Smooth muscle cell (in vitro differentiated cells): ENCODE results near the gene KIAA1614. TPM values are rescaled to one million over a fixed set of nuclear protein-coding genes. Genes with fewer than 3 reads are reported as not detected.

Experiments
- DNase-seq: peaks from one replicate; lab custom pipeline; 2025; ENCODE audit not compliant: unreplicated experiment; lab: John Stamatoyannopoulos, UW
- H2AFZ ChIP-seq: fragments of 200-600 bp; sonication (generic); 2 replicates; pipeline ENCODE4 v1.6.0; 2016; ENCODE audit warnings: antibody characterized with exemption, low read depth, mild to moderate bottlenecking
- H3F3A ChIP-seq: fragments of 200-600 bp; sonication (generic); 2 replicates; pipeline ENCODE4 v1.6.0; 2017; ENCODE audit warnings: antibody characterized with exemption, low read depth
- H3K27ac ChIP-seq: fragments of 200-600 bp; sonication (generic); 2 replicates; pipeline ENCODE4 v1.5.1; 2016; ENCODE audit warnings: low read depth, mild to moderate bottlenecking
- H3K27me3 ChIP-seq: fragments of 200-600 bp; sonication (generic); 2 replicates; pipeline ENCODE4 v1.6.1; 2016; ENCODE audit warnings: low read depth, mild to moderate bottlenecking
- H3K36me3 ChIP-seq: fragments of 200-600 bp; sonication (generic); 2 replicates; pipeline ENCODE4 v1.5.1; 2016; ENCODE audit warnings: low read depth
- H3K4me1 ChIP-seq: fragments of 200-600 bp; sonication (generic); 2 replicates; pipeline ENCODE4 v1.5.1; 2016; ENCODE audit warnings: low read depth
- H3K4me2 ChIP-seq: fragments of 200-600 bp; sonication (generic); 2 replicates; pipeline ENCODE4 v1.6.0; 2016; ENCODE audit warnings: mild to moderate bottlenecking
- H3K4me3 ChIP-seq: fragments of 200-600 bp; sonication (generic); 2 replicates; pipeline ENCODE4 v1.5.1; 2016; ENCODE audit warnings: mild to moderate bottlenecking
- H3K79me2 ChIP-seq: fragments of 200-600 bp; sonication (generic); 2 replicates; pipeline ENCODE4 v1.6.0; 2016; ENCODE audit warnings: low read depth, mild to moderate bottlenecking
- H3K9ac ChIP-seq: fragments of 200-600 bp; sonication (generic); 2 replicates; pipeline ENCODE4 v1.6.0; 2016; ENCODE audit warnings: low read depth
- H3K9me3 ChIP-seq: fragments of 200-600 bp; sonication (generic); replicated peaks from 2 replicates; pipeline ENCODE4 v1.5.1; 2016; ENCODE audit warnings: low read depth
- H4K20me1 ChIP-seq: fragments of 200-600 bp; sonication (generic); 2 replicates; pipeline ENCODE4 v1.6.0; 2016; ENCODE audit warnings: low read depth
- CTCF ChIP-seq: fragments of 200-600 bp; sonication (generic); IDR thresholded peaks from 2 replicates; pipeline ENCODE4 v1.5.1; 2017; ENCODE audit warnings: borderline replicate concordance, mild to moderate bottlenecking, antibody characterized with exemption; ENCODE audit not compliant: insufficient read depth, poor library complexity, severe bottlenecking
- WGBS: methylation state at CpG from one replicate; pipeline ENCODE4 v1.1.7; 2016; ENCODE audit warnings: low lambda C conversion rate; 5-methylcytosine and 5-hydroxymethylcytosine counted together
- polyA plus RNA-seq: library from polyadenylated mRNA; unstranded; fragments of >200 nt; fragmentation: Nextera tagmentation; extraction: Ambion mirVana; gene quantifications from 2 replicates; pipeline ENCODE4 v1.2.1, GENCODE V29; 2016
- total RNA-seq: library from RNA; depleted of rRNA; stranded (reverse); fragments of >200 nt; gene quantifications from 2 replicates; pipeline ENCODE4 v1.2.3, GENCODE V29; 2014

The KIAA1614 gene
- total and polyA plus RNA-seq, 2 experiments from 2014 or later, result 2.9 to 3.2 TPM

GRCh38 chr1:180931529-180931928 lies 18.8 kb downstream of the KIAA1614 start:
- no peaks in the 10 kb centered on the region for H3K79me2 ChIP-seq
- H3K4me1 ChIP-seq, result peaks cover 17% of the 10 kb centered on the region
- no peak overlapping the region for H3K27ac ChIP-seq
- no peaks in the 10 kb centered on the region for H3K9me3 ChIP-seq
- no peaks in the 10 kb centered on the region for H3K27me3 ChIP-seq
- H3K36me3 ChIP-seq, result no peaks in the 10 kb centered on the region
- peaks cover 9% of the 10 kb centered on the region for H4K20me1 ChIP-seq
- DNase-seq, result no peak
- no peak overlapping the region for H2AFZ ChIP-seq
- TF ChIP-seq CTCF, result no peak
- H3F3A ChIP-seq, result peaks cover 1% of the 10 kb centered on the region
- no peak overlapping the region for H3K4me3 ChIP-seq
- no peak overlapping the region for H3K4me2 ChIP-seq
- 81% methylated on average over 4 of the region's 4 CpGs for WGBS
- no peak overlapping the region for H3K9ac ChIP-seq

GRCh38 chr1:180932378-180932777 lies 19.7 kb downstream of the KIAA1614 start:
- Histone ChIP-seq H3K4me2 (no peak overlapping the region), H3K27me3 (no peaks in the 10 kb centered on the region), H3K9me3 (no peaks in the 10 kb centered on the region), H3K4me1 (peaks cover 9% of the 10 kb centered on the region), H3K9ac (no peak overlapping the region), H3F3A (no peaks in the 10 kb centered on the region), H3K36me3 (no peaks in the 10 kb centered on the region), H3K79me2 (no peaks in the 10 kb centered on the region), H3K4me3 (no peak overlapping the region), H3K27ac (no peak overlapping the region), H2AFZ (no peak overlapping the region), H4K20me1 (peaks cover under 1% of the 10 kb centered on the region)
- no peak for DNase-seq
- 96% methylated on average over 4 of the region's 4 CpGs for WGBS
- TF ChIP-seq CTCF, result no peak

- no peaks in the 10 kb centered on the region for H3K27me3 ChIP-seq
- no peaks in the 10 kb centered on the region for H4K20me1 ChIP-seq
- no peak for TF ChIP-seq CTCF
- peaks cover 2% of the 10 kb centered on the region for H3K4me1 ChIP-seq
- H3K36me3 ChIP-seq, result no peaks in the 10 kb centered on the region
- no peak overlapping the region for H3K27ac ChIP-seq
- H3F3A ChIP-seq, result no peaks in the 10 kb centered on the region
- no peaks in the 10 kb centered on the region for H3K9me3 ChIP-seq
- no peak overlapping the region for H3K9ac ChIP-seq
- no peaks in the 10 kb centered on the region for H3K79me2 ChIP-seq
- no peak for DNase-seq
- H3K4me3 ChIP-seq, result no peak overlapping the region
- H3K4me2 ChIP-seq, result no peak overlapping the region
- no peak overlapping the region for H2AFZ ChIP-seq
These were observed 20.4 kb downstream of the KIAA1614 start for GRCh38 chr1:180933141-180933540.

GRCh38 chr1:180934563-180934962 lies 21.9 kb downstream of the KIAA1614 start:
- Histone ChIP-seq H3K27me3 (no peaks in the 10 kb centered on the region), H3K9ac (no peak overlapping the region), H3K4me3 (no peak overlapping the region), H3K36me3 (no peaks in the 10 kb centered on the region), H2AFZ (no peak overlapping the region), H3K4me1 (no peaks in the 10 kb centered on the region), H3F3A (no peaks in the 10 kb centered on the region), H3K9me3 (no peaks in the 10 kb centered on the region), H3K4me2 (no peak overlapping the region), H3K79me2 (no peaks in the 10 kb centered on the region), H3K27ac (no peak overlapping the region), H4K20me1 (no peaks in the 10 kb centered on the region)
- no peak for DNase-seq
- WGBS, result 97% methylated on average over 7 of the region's 7 CpGs
- no peak for TF ChIP-seq CTCF
